OCI-LY7 (cell line): ENCODE measurements around the gene MOK. TPM values are rescaled to one million over a fixed set of nuclear protein-coding genes. Genes with fewer than 3 reads are reported as not detected.
A peak's percentile ranks its signal among the peaks of the same experiment; 100 is the strongest.
"Not testable (repeated sequence)": the region's sequence is repeated elsewhere in the genome, so short reads cannot be mapped to it uniquely, and the experiment has no call there.

Experiments used
- BruUV-seq: library from RNA; stranded (reverse); fragments of 400-500 nt; replicated peaks from 2 replicates; lab custom pipeline; 2021; lab: Mats Ljungman, UMichigan
- CTCF ChIA-PET: fragments of 300-600 bp; sonication (Branson Sonifier 250); formaldehyde crosslinking; loops from one replicate; lab custom pipeline; 2022; ENCODE audit warnings: antibody characterized with exemption; ENCODE audit not compliant: unreplicated experiment; lab: Charles Lee
- POLR2A ChIA-PET: fragments of 300-600 bp; sonication (Branson Sonifier 250); formaldehyde crosslinking; loops from one replicate; lab custom pipeline; 2022; ENCODE audit warnings: antibody characterized with exemption; lab: Charles Lee
- DNase-seq: peaks from one replicate; pipeline ENCODE4 v3.0.0-alpha.2; 2015; ENCODE audit warnings: low spot score
- H2AFZ ChIP-seq: fragments of 200-600 bp; sonication (generic), shearing (Covaris generic); 2 replicates; pipeline ENCODE4 v1.6.1; 2014; ENCODE audit warnings: mild to moderate bottlenecking, antibody characterized with exemption, low read length, moderate library complexity
- H3K27ac ChIP-seq: fragments of 200-600 bp; sonication (generic); 2 replicates; pipeline ENCODE4 v1.5.1; 2014; ENCODE audit warnings: mixed run types, low read depth, mild to moderate bottlenecking, moderate library complexity, low read length, inconsistent platforms; ENCODE audit not compliant: poor library complexity, severe bottlenecking
- H3K36me3 ChIP-seq: fragments of 200-600 bp; sonication (generic); 2 replicates; pipeline ENCODE4 v1.6.1; 2014; ENCODE audit warnings: mild to moderate bottlenecking, antibody characterized with exemption, low read length, moderate library complexity, mixed read lengths; ENCODE audit not compliant: insufficient read depth
- H3K4me1 ChIP-seq: fragments of 200-600 bp; sonication (generic); 2 replicates; pipeline ENCODE4 v1.5.1; 2014; ENCODE audit warnings: mild to moderate bottlenecking, low read length; ENCODE audit not compliant: insufficient read depth, poor library complexity, severe bottlenecking
- H3K4me2 ChIP-seq: fragments of 200-600 bp; sonication (generic); 2 replicates; pipeline ENCODE4 v1.6.1; 2014; ENCODE audit warnings: mild to moderate bottlenecking, low read length
- H3K4me3 ChIP-seq: fragments of 200-600 bp; sonication (generic); 2 replicates; pipeline ENCODE4 v1.5.1; 2014; ENCODE audit warnings: mild to moderate bottlenecking, low read depth, low read length; ENCODE audit not compliant: poor library complexity, severe bottlenecking
- H3K79me2 ChIP-seq: fragments of 200-600 bp; sonication (generic); 2 replicates; pipeline ENCODE4 v1.6.1; 2016; ENCODE audit warnings: low read depth, mild to moderate bottlenecking, low read length, moderate library complexity, mixed read lengths; ENCODE audit not compliant: insufficient read depth
- H3K9me2 ChIP-seq: fragments of 200-600 bp; sonication (generic); 2 replicates; pipeline ENCODE4 v1.6.1; 2016; ENCODE audit warnings: mild to moderate bottlenecking, low read length, mixed read lengths; ENCODE audit not compliant: insufficient read depth
- H3K9me3 ChIP-seq: fragments of 200-600 bp; sonication (generic); 2 replicates; pipeline ENCODE4 v1.6.1; 2014; ENCODE audit warnings: mild to moderate bottlenecking, mixed run types, low read length, mixed read lengths
- H4K20me1 ChIP-seq: fragments of 200-600 bp; sonication (generic); 2 replicates; pipeline ENCODE4 v1.6.1; 2014; ENCODE audit warnings: mild to moderate bottlenecking, antibody characterized with exemption, low read length, moderate library complexity, mixed read lengths; ENCODE audit not compliant: insufficient read depth
- CTCF ChIP-seq: fragments of 200-600 bp; sonication (generic); conservative IDR thresholded peaks from 2 replicates; pipeline ENCODE4 v1.5.1; 2014; ENCODE audit warnings: mild to moderate bottlenecking, antibody characterized with exemption, low read length, moderate library complexity, mixed read lengths
- EZH2phosphoT487 ChIP-seq: fragments of 200-600 bp; sonication (generic); IDR thresholded peaks from 2 replicates; pipeline ENCODE4 v1.6.1; 2018; ENCODE audit warnings: low read depth, borderline replicate concordance, mild to moderate bottlenecking, mixed run types, antibody characterized with exemption, low read length, moderate library complexity, mixed read lengths
- intact Hi-C: fragments of 100-400 bp; cut with micrococcal nuclease; formaldehyde crosslinking; loops from one replicate; pipeline ENCODE4 v1.10.0; 2022; ENCODE audit not compliant: unreplicated experiment
- total RNA-seq, 2 experiments: library from RNA; depleted of rRNA in 1 of 2; stranded (reverse); fragments of >200 nt in 1 of 2; shearing (Covaris generic) in 1 of 2; gene quantifications; 2 replicates each; pipeline ENCODE4 v1.2.3, GENCODE V29; 2014 to 2022

Gene MOK
- total RNA-seq, 2 experiments from 2014 or later, result 2.2 to 4.0 TPM

DNA sequence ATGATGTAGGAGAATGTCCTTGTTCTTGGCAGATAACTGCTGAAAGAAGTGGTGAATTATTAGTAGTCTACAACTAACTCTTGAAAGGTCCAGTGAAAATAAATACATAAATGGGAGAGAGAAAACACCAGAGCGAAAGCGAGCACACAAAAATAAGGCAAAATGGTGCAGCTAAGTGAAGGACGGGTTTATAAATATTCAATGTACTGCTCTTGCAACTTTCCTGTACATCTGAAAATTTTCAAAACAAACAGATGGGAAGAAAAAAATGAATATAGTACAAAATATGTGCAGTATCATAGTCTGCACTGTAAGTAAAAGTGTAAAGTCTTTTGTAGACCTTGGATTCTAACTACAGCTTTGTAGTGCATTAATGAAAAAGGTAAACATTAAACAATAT lies 1.3 kb downstream of the MOK start:
- Histone ChIP-seq H3K36me3 (no peaks in the 10 kb centered on the region), H2AFZ (peak overlapping the region; percentile 81; the same call in 1 of the 2 replicates), H3K4me2 (no peak overlapping the region), H3K27ac (no peak overlapping the region), H4K20me1 (no peaks in the 10 kb centered on the region), H3K9me3 (no peaks in the 10 kb centered on the region), H3K79me2 (no peaks in the 10 kb centered on the region), H3K4me3 (no peak overlapping the region), H3K4me1 (peaks cover 6% of the 10 kb centered on the region), H3K9me2 (no peaks in the 10 kb centered on the region)
- POLR2A ChIA-PET, result no interaction called here
- no TSS peak for BruUV-seq
- no peak for TF ChIP-seq EZH2phosphoT487
- TF ChIP-seq CTCF, result no peak
- CTCF ChIA-PET, result no interaction called here
- DNase-seq, result no peak
- intact Hi-C loops, result no loop called here

- H3K79me2 ChIP-seq, H3K27ac ChIP-seq, H3K4me3 ChIP-seq, H3K9me3 ChIP-seq, H3K4me1 ChIP-seq, CTCF ChIA-PET, H3K36me3 ChIP-seq, BruUV-seq, H3K4me2 ChIP-seq, DNase-seq, H4K20me1 ChIP-seq, H2AFZ ChIP-seq, H3K9me2 ChIP-seq, intact Hi-C loops: not testable (repeated sequence)
- POLR2A ChIA-PET, result interaction anchor here (0.6 to 1.0 kb wide), 3 partner anchors 19 to 174 kb away, joined by 3 read pairs; no protein-coding TSS in a partner anchor
Observed at GRCh38 chr14:102298303-102299070, 6.5 kb downstream of the MOK start.

- no peaks in the 10 kb centered on the region for H3K9me3 ChIP-seq
- POLR2A ChIA-PET, result interaction anchor here (0.6 to 1.0 kb wide), 2 partner anchors 29 to 173 kb away, joined by 3 read pairs; no protein-coding TSS in a partner anchor
- no peak overlapping the region for H3K27ac ChIP-seq
- no peak for DNase-seq
- H3K36me3 ChIP-seq, result no peaks in the 10 kb centered on the region
- TF ChIP-seq CTCF (no peak), EZH2phosphoT487 (no peak)
- intact Hi-C loops, result no loop called here
- no peak overlapping the region for H2AFZ ChIP-seq
- H3K4me3 ChIP-seq, result no peak overlapping the region
- H3K9me2 ChIP-seq, result no peaks in the 10 kb centered on the region
- CTCF ChIA-PET, result no interaction called here
- BruUV-seq, result no TSS peak
- no peaks in the 10 kb centered on the region for H3K4me1 ChIP-seq
- H3K79me2 ChIP-seq, result no peaks in the 10 kb centered on the region
- no peak overlapping the region for H3K4me2 ChIP-seq
- no peaks in the 10 kb centered on the region for H4K20me1 ChIP-seq
Observed at GRCh38 chr14:102297436-102298170, 7.4 kb downstream of the MOK start.
